ENCODE data around the gene TMEM126A.
"Not testable (repeated sequence)": the region's sequence is repeated elsewhere in the genome, so short reads cannot be mapped to it uniquely, and the experiment has no call there.

TMEM126A gene

DNA sequence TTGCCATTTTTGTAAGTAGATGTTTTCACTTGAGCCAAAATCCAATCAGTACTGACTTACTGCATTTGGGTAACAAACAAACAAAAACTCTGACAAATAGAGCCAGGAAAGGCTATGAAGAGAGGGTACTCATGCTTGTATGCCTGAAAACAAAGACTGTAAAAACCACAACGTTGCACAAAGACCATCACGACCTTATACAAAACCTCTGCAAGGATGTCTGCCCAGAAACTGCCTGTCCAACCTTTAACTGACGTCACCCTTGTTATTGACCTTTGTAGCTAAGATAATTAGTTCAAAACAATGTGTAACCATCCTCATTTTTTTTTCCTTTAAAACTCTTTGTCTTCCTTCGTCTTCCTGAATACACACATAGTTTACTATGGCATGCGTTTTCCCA lies 18.0 kb downstream of the TMEM126A start:
- Mint-ChIP-seq H3K4me1 (ENCODE audit: low read depth) (peaks cover 24% of the 10 kb centered on the region), H3K4me3 (peak overlapping the region; percentile 29), H3K9me3 (no peaks in the 10 kb centered on the region), H3K36me3 (ENCODE audit: low read depth) (peaks cover 32% of the 10 kb centered on the region), H3K27ac (peak overlapping the region; percentile 13), H3K27me3 (ENCODE audit: low read depth) (no peaks in the 10 kb centered on the region)
- DNase-seq (ENCODE audit: low spot score) = no peak

DNA sequence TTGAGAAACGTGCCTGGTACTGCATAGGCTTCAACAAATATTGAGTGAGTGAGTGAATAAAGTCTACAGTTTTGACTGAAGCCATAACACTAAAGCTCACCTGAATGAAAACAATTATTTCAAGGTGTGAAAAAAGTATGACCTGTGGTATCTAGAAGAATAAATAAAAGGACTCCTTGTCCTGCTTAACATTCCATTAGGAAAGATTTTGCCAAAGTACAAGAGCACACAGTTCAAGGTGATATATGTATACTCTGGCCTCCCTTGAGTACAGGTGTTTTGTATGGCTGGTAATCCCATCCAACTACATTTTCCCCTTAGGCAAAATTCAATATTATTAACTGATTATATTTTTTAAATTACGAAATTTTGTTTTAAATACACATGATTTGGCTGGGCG lies 18.9 kb downstream of the TMEM126A start:
- no peaks in the 10 kb centered on the region for H3K27me3 Mint-ChIP-seq (ENCODE audit: low read depth)
- no peak for DNase-seq (ENCODE audit: low spot score)
- H3K9me3 Mint-ChIP-seq = no peaks in the 10 kb centered on the region
- peaks cover 16% of the 10 kb centered on the region for H3K4me1 Mint-ChIP-seq (ENCODE audit: low read depth)
- no peak overlapping the region for H3K27ac Mint-ChIP-seq
- H3K36me3 Mint-ChIP-seq (ENCODE audit: low read depth) = peaks cover 26% of the 10 kb centered on the region
- no peak overlapping the region for H3K4me3 Mint-ChIP-seq

DNA sequence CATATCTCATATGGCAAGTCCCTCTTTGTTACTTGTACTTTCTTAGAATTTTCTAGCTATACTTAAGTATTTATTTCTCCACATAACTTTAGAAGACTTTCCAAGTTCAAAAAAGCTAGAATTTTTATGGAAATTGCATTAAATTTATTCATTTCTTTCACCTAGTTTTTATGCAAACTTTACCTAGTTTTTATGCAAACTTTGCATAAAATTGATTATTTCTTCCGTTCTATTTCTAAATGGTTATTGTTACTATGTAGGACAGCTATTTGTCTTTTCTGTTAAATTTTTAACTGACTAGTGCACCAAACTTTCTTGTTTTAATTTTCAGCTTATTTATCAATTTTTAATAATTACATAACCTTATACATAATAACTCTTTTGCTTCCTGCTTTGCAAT lies 20.4 kb downstream of the TMEM126A start:
- Mint-ChIP-seq H3K4me1 (ENCODE audit: low read depth) (peaks cover 10% of the 10 kb centered on the region), H3K27ac (no peak overlapping the region), H3K9me3 (peaks cover 5% of the 10 kb centered on the region), H3K4me3 (no peak overlapping the region), H3K27me3 (ENCODE audit: low read depth) (no peaks in the 10 kb centered on the region), H3K36me3 (ENCODE audit: low read depth) (peaks cover 14% of the 10 kb centered on the region)
- no peak for DNase-seq (ENCODE audit: low spot score)

DNA sequence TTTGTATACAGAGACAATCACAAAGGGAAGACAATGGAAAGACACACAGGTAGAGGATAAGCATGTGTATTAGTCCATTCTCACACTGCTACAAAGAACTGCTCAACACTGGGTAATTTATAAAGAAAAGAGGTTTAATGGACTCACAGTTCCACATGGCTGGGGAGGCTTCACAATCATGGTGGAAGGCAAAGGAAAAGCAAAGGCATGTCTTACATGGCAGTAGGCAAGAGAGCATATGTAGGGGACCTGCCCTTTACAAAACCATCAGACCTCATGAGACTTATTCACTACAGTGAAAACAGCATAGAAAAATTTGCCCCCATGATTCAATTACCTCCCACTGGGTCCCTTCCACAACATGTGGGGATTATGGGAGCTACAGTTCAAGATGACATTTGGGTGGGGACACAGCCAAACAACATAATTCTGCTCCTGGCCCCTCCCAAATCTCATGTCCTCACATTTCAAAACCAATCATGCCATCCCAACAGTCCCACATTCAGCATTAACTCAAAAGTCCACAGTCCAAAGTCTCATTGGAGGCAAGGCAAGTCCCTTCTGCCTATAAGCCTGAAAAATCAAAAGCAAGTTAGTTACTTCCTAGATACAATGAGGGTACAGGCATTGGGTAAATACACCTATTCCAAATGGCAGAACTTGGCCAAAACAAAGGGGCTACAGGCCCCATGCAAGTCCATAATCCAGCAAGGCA lies 23.3 kb downstream of the TMEM126A start:
- H3K36me3 Mint-ChIP-seq (ENCODE audit: low read depth); H3K4me3 Mint-ChIP-seq; H3K4me1 Mint-ChIP-seq (ENCODE audit: low read depth); DNase-seq (ENCODE audit: low spot score); H3K27me3 Mint-ChIP-seq (ENCODE audit: low read depth); H3K27ac Mint-ChIP-seq: not testable (repeated sequence)
- peaks cover 11% of the 10 kb centered on the region for H3K9me3 Mint-ChIP-seq

DNA sequence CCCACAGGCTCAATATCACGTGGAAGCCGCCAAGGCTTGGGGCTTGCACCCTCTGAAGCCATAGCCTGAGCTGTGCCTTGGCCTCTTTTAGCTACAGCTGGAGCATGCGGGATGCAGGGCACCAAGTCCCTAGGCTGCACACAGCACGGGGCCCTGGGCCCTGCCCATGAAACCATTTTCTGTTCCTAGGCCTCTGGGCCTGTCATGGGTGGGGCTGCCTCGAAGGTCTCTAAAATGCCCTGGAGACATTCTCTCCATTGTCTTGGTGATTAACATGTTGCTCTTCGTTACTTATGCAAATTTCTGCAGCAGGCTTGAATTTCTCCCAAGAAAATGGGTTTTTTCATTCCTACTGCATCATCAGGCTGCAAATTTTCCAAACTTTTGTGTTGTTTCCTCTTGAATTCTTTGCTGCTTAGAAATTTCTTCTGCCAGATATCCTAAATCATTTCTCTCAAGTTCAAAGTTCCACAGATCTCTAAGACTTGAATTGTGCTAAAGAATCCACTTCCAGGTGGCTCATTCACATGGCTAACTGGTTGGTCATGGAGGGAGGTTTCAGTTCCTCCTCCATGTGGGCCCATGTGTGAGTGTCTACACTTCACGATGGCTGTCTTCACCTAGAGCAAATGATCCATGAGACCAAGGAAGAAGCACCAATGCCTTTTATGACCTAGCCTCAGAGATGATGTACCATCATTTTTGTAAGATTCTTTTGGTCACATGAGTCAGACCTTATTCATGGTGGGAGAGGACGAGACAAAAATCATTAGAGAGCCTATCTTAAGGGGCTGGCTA lies 24.5 kb downstream of the TMEM126A start:
- peaks cover 3% of the 10 kb centered on the region for H3K36me3 Mint-ChIP-seq (ENCODE audit: low read depth)
- DNase-seq (ENCODE audit: low spot score) = no peak
- peaks cover 11% of the 10 kb centered on the region for H3K9me3 Mint-ChIP-seq
- peaks cover 5% of the 10 kb centered on the region for H3K4me1 Mint-ChIP-seq (ENCODE audit: low read depth)
- no peak overlapping the region for H3K4me3 Mint-ChIP-seq
- no peaks in the 10 kb centered on the region for H3K27me3 Mint-ChIP-seq (ENCODE audit: low read depth)
- no peak overlapping the region for H3K27ac Mint-ChIP-seq

DNA sequence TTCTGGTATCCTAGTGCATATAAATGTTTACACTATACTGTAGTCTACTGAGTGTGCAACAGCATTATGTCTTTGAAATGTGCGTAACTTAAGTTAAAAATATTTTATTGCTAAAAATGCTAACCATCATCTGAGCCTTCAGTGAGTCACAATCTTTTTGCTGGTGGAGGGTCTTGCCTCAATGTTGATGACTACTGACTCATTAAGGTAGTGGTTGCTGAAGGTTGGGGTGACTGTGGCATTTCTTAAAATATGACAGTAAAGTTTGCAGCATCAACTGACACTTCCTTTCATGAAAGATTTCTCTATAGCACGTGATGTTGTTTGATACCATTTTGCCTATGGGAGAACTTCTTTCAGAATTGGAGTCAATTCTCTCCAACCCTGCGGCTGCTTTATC lies 25.6 kb downstream of the TMEM126A start:
- no peak for DNase-seq (ENCODE audit: low spot score)
- Mint-ChIP-seq H3K9me3 (peaks cover 11% of the 10 kb centered on the region), H3K36me3 (ENCODE audit: low read depth) (peaks cover 3% of the 10 kb centered on the region), H3K4me1 (ENCODE audit: low read depth) (peaks cover 5% of the 10 kb centered on the region), H3K27ac (no peak overlapping the region), H3K27me3 (ENCODE audit: low read depth) (no peaks in the 10 kb centered on the region), H3K4me3 (no peak overlapping the region)

DNA sequence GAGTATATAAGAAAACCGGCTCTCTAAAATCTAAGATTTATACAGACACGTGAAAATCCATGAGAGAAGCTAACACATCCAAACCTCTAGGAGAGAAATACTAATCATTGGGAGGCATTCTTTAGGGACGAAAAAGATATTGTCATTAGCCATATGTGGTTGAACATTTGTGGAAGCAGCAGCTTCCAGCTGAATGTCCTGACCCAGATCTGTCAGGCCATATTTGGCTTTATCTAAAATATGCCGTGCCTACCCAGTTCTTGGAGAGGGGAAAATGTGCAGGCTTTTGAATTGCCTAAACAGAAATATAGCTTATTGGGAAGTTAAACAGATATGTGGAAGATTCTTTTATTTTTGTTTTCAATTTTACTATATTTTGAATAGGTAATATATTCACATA lies 31.8 kb downstream of the TMEM126A start:
- H3K27me3 Mint-ChIP-seq (ENCODE audit: low read depth) = peaks cover 12% of the 10 kb centered on the region
- H3K4me1 Mint-ChIP-seq (ENCODE audit: low read depth) = peaks cover 15% of the 10 kb centered on the region
- H3K4me3 Mint-ChIP-seq = no peak overlapping the region
- no peak for DNase-seq (ENCODE audit: low spot score)
- H3K27ac Mint-ChIP-seq = no peak overlapping the region
- peaks cover 1% of the 10 kb centered on the region for H3K36me3 Mint-ChIP-seq (ENCODE audit: low read depth)
- no peaks in the 10 kb centered on the region for H3K9me3 Mint-ChIP-seq

DNA sequence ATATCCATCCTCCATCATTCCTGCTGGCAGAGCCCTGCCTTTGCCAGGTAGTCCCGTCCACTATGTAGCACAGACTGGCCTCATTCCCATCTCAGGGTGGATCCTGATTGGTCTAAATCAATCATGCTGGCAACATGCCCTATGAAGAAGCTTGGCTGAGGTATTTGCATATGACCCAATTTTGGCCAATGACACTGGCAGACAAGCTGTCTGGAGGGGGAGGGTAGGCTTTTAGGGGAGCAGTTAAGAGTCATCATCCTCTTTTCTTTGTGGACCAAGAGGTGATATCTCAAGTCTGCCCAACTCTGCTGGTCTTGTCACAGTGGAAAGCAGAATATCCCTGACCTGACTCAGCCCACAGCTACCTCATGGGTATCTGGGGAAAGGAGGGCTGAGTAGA lies 33.1 kb downstream of the TMEM126A start:
- no peak overlapping the region for H3K4me3 Mint-ChIP-seq
- DNase-seq (ENCODE audit: low spot score) = no peak
- H3K27me3 Mint-ChIP-seq (ENCODE audit: low read depth) = peaks cover 12% of the 10 kb centered on the region
- no peaks in the 10 kb centered on the region for H3K36me3 Mint-ChIP-seq (ENCODE audit: low read depth)
- H3K27ac Mint-ChIP-seq = no peak overlapping the region
- no peaks in the 10 kb centered on the region for H3K9me3 Mint-ChIP-seq
- H3K4me1 Mint-ChIP-seq (ENCODE audit: low read depth) = peaks cover 15% of the 10 kb centered on the region

DNA sequence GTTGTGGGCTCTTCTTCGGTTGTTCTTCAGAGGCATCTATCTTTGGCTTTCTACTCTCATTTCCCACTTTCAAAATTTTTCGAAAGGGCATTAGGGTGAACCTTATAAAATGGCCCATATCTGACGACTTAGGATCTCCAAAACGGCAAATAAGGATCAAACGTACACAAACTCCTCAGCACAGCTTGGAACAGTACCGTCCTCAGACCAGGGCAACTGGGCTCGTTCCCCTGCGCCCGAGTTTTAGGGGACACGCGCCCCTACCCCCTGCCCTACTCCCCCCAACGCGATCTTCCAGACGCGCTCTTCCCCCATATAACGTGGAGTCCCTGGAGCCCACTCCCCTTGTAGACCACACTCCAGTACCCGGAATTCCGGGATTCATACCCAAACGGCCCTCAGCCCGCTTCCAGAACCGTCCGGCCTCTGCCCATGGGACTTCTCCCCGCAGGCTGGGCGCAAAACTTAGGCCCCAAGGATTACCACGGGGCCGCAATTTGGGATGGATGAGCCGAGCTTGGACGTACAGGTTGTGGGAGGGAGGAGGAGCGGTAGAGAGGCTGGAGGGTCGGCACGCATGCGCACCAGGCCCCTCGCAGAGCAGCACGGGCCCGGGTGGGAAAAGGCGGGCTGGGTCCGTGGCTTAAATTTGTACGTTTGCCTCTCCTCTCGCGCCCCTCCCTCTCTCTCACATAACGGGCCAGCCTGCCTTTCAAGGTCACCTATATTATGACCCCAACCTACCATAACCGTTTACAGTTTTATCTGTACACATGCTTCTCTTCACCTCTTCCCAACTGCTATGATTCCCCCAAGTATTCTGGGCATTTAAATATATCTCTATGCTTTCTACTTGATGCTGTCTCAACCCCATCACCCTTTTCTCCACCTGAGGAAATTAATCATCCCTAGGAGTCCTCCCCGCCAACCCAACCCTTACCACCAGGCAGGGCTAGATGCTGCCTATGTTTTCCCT lies 34.9 kb downstream of the TMEM126A start:
- no peaks in the 10 kb centered on the region for H3K9me3 Mint-ChIP-seq
- peak overlapping the region; percentile 77 for H3K27ac Mint-ChIP-seq
- H3K4me1 Mint-ChIP-seq (ENCODE audit: low read depth) = peaks cover 17% of the 10 kb centered on the region
- no peaks in the 10 kb centered on the region for H3K36me3 Mint-ChIP-seq (ENCODE audit: low read depth)
- DNase-seq (ENCODE audit: low spot score) = peak; percentile 48
- H3K4me3 Mint-ChIP-seq = peak overlapping the region; percentile 78
- peaks cover 12% of the 10 kb centered on the region for H3K27me3 Mint-ChIP-seq (ENCODE audit: low read depth)

DNA sequence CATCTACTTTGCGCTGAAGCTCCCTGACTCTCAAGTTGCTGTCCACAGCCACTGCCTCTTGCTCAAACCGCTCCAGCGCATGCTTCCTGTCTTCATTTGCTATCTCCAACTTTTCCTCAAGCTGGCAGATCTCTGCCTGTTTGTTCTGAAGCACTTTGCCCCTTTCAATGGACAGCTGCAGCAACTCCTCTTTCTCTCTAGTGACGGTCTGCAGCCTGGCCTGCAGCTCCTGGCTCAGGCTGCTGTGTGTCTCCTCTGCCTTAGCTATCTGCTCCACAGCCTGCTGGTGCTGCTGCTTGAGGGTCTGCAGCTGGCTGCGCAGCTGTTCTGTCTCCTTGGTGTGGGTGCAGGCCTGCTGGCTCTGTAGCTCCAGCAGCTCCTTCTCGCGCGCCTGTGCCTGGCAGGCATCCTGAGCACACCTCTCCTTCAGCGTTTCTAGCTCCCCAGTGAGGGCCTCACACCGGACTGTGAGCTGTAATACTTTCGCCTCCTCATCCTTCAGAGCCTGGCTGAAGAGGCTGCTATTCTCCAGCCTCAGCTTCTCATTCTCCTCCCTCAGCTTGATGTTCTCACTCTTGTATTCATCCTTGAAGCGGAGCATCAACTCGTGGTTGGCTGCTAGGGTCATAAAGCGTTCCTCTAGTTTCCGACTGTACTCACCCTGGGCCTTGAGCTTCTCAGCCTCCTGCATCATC lies 37.5 kb downstream of the TMEM126A start:
- DNase-seq (ENCODE audit: low spot score) = no peak
- peaks cover 3% of the 10 kb centered on the region for H3K27me3 Mint-ChIP-seq (ENCODE audit: low read depth)
- peaks cover 18% of the 10 kb centered on the region for H3K4me1 Mint-ChIP-seq (ENCODE audit: low read depth)
- peaks cover 1% of the 10 kb centered on the region for H3K36me3 Mint-ChIP-seq (ENCODE audit: low read depth)
- H3K4me3 Mint-ChIP-seq = no peak overlapping the region
- H3K9me3 Mint-ChIP-seq = no peaks in the 10 kb centered on the region
- no peak overlapping the region for H3K27ac Mint-ChIP-seq

DNA sequence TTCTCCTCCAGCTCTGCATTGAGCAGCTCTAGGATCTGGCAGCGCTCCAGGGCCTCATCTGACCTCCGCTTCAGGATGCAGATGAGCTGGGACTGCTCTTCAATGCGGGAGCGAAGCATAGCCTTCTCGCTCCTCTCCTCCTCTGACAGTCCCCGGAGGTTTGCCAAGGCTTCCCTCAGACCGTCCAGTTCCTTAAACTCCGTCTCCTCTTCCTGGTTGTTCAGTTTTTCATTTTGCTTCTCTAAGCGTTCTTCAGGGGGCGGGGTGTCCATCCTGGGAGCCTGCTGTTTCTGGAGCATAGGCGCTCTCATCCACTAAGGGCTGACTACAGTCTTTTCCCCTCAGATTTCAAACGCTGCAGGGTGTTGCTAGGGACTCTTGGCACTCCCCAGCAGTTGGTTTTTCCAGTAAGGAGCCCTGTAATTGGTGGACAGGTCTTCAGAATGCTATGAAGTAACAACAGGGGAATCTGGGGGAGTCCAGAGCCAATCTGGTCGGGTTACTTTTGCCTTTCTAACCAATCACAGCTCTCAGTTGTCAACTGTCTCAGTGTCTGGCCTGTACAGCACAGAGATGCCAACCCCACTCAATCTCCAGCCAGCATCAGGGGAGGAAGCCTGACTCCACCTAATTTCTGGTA lies 38.2 kb downstream of the TMEM126A start, which contains the start of gene CCDC89:
Gene CCDC89 (minus strand): TSS at position 376 of the 640 bp plus-strand sequence. CDS start 65 bp downstream, at position 311.
- Mint-ChIP-seq H3K4me3 (no peak within 1 kb of the TSS), H3K27me3 (ENCODE audit: low read depth) (peaks cover 2% of the 10 kb centered on the region), H3K27ac (no peak within 1 kb of the TSS), H3K36me3 (ENCODE audit: low read depth) (peaks cover 4% of the 10 kb centered on the region), H3K4me1 (ENCODE audit: low read depth) (peaks cover 19% of the 10 kb centered on the region), H3K9me3 (no peaks in the 10 kb centered on the region)
- no peak for DNase-seq (ENCODE audit: low spot score)

DNA sequence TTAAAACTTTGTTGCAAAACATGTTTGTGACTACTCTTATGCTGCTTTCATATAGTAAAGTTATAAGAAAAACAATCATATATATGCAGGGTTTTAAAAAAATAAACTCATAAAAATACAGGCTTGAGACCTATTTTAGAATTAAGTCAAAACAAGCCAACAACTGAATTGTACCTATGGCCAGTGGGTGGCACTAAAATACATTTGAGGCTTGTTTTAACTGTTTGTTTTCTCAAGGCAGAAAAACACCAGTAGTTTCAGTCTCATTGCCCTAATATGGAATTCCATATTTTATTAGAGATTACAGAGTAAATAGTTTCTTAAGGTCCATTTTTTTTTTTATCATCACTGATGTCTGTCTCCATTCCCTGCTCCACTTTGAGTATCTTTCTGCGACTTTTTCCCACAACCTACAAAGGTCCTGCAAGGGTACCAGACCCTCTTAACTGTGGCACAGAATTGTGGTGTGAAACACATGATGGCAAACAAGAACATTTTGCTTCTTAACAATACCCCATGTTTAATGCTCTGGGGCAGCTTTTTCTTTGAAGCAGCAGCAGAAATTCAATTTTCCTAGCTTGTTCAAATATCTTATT lies 46.7 kb downstream of the TMEM126A start:
- H3K9me3 Mint-ChIP-seq = no peaks in the 10 kb centered on the region
- H3K4me3 Mint-ChIP-seq = no peak overlapping the region
- H3K27ac Mint-ChIP-seq = no peak overlapping the region
- peaks cover 43% of the 10 kb centered on the region for H3K36me3 Mint-ChIP-seq (ENCODE audit: low read depth)
- H3K4me1 Mint-ChIP-seq (ENCODE audit: low read depth) = peaks cover 35% of the 10 kb centered on the region
- no peak for DNase-seq (ENCODE audit: low spot score)
- H3K27me3 Mint-ChIP-seq (ENCODE audit: low read depth) = peaks cover 4% of the 10 kb centered on the region

Measured in T-helper 2 cell treated with Interferon-gamma antibody and Interleukin-4, amounts not matched to agents 5 μg/mL and 100 μg/mL, for 36 hours (primary cell).